Choroid plexus epithelial cell (primary cell): ENCODE data around the gene ITPRID2.

Experiments used
- DNase-seq: peaks from one replicate; pipeline ENCODE4 v3.0.0-alpha.2; 2010; ENCODE audit warnings: low read depth
- H3K4me3 ChIP-seq: 2 replicates; pipeline ENCODE4 v1.5.1; 2011; ENCODE audit warnings: low read depth, mild to moderate bottlenecking, control low read depth, low read length, moderate library complexity
- CTCF ChIP-seq: conservative IDR thresholded peaks from 2 replicates; pipeline ENCODE4 v1.5.1; 2011; ENCODE audit warnings: low read depth, mild to moderate bottlenecking, control low read depth, inconsistent platforms, low read length, moderate library complexity

The ITPRID2 gene

GRCh38 chr2:181879295-181879694, 12.2 kb upstream of the ITPRID2 start:
- H3K4me3 ChIP-seq: no peak overlapping the region
- no peak for DNase-seq
- no peak for TF ChIP-seq CTCF

GRCh38 chr2:181882246-181883020, 9.1 kb upstream of the ITPRID2 start:
- no peak overlapping the region for H3K4me3 ChIP-seq
- no peak for TF ChIP-seq CTCF
- DNase-seq: no peak

GRCh38 chr2:181884601-181885000, 6.9 kb upstream of the ITPRID2 start:
- no peak overlapping the region for H3K4me3 ChIP-seq
- no peak for DNase-seq
- no peak for TF ChIP-seq CTCF

- no peak for TF ChIP-seq CTCF
Observed at GRCh38 chr2:181885096-181885495, 6.4 kb upstream of the ITPRID2 start.

GRCh38 chr2:181886192-181886591, 5.3 kb upstream of the ITPRID2 start:
- peak; percentile 37 for DNase-seq
- TF ChIP-seq CTCF: no peak
- H3K4me3 ChIP-seq: no peak overlapping the region

More at GRCh38 chr2:181885096-181885495, 6.4 kb upstream of the ITPRID2 start:
- DNase-seq: no peak
- no peak overlapping the region for H3K4me3 ChIP-seq

GRCh38 chr2:181887045-181887444, 4.5 kb upstream of the ITPRID2 start:
- H3K4me3 ChIP-seq: no peak overlapping the region
- DNase-seq: no peak
- no peak for TF ChIP-seq CTCF

- no peak for TF ChIP-seq CTCF
- no peak for DNase-seq
- H3K4me3 ChIP-seq: no peak overlapping the region
Observed at GRCh38 chr2:181889776-181890175, 1.8 kb upstream of the ITPRID2 start.
